Activated CD4-positive, alpha-beta T cell treated with anti-CD3 and anti-CD28 coated beads, Interleukin-2, Interleukin-6, amounts not matched to agents 100 ng/mL and 50 ng/mL, durations not matched to agents 16 hours and 8 hours (primary cell): Measurements from ENCODE around the gene EIPR1.

Experiments
- DNase-seq: peaks from one replicate; pipeline ENCODE4 v3.0.0-alpha.2; 2020

The EIPR1 gene

DNA sequence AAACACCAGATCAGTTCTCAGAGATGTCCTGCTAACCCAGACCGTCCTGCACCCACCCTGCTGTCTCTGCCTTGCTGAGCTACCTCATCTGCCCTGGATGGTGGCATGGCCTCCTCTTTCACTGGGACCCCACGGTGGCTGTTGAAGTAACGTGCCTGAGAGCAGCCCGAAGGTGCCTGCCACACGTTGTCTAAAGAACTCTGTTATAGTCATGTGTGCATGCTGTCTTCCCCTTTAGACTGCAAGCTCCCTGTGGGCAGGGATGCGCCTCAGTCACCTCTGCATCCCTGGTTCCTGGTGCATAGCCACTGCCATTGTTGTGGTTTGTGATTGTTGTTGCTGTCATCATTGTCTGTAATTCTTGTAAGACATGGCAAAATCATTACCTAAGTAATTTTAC is 235.9 kb downstream of the EIPR1 start:
- DNase-seq, result no peak

GRCh38 chr2:3139906-3140305 is 237.7 kb downstream of the EIPR1 start:
- DNase-seq, result no peak
